Peyer's patch (tissue), 4 donors: ENCODE results near the gene IL3RA. TPM values are rescaled to one million over a fixed set of nuclear protein-coding genes. Genes with fewer than 3 reads are reported as not detected.
"Not testable (repeated sequence)": the region's sequence is repeated elsewhere in the genome, so short reads cannot be mapped to it uniquely, and the experiment has no call there.

Experiments used
- DNase-seq, 3 donors: peaks; one replicate each; pipeline ENCODE4 v3.0.0-alpha.2; 2017 to 2019
- H3K27ac ChIP-seq, 4 donors: fragments of 200-600 bp; sonication (generic); one replicate each; pipeline ENCODE4 v1.5.1; 2016 to 2019
- H3K27me3 ChIP-seq, 2 donors: fragments of 200-600 bp; sonication (generic); one replicate each; pipeline ENCODE4 v1.5.1; 2019
- H3K36me3 ChIP-seq, 3 donors: fragments of 200-600 bp; sonication (generic); one replicate each; pipeline ENCODE4 v1.5.1; 2016 to 2019
- H3K4me1 ChIP-seq, 4 donors: fragments of 200-600 bp; sonication (generic); one replicate each; pipeline ENCODE4 v1.5.1; 2016 to 2019
- H3K4me3 ChIP-seq, 4 donors: fragments of 200-600 bp; sonication (generic); 1 replicate in 3 of 4; 2 replicates in 1 of 4; pipeline ENCODE4 v1.5.1; 2016 to 2019; ENCODE audit warnings: mild to moderate bottlenecking in 1 of 4
- H3K9me3 ChIP-seq, 4 donors: fragments of 200-600 bp; sonication (generic); one replicate each; pipeline ENCODE4 v1.5.1; 2016 to 2019; ENCODE audit warnings: mild to moderate bottlenecking in 1 of 4
- CTCF ChIP-seq, 6 experiments: fragments of 450-650 bp in 4 of 6; fragments of 200-600 bp in 2 of 6; sonication (generic) in 1 of 6; IDR thresholded peaks; one replicate each; pipeline ENCODE4 v1.5.1; 2017 to 2019; ENCODE audit warnings: antibody characterized with exemption in 6 of 6, mild to moderate bottlenecking in 3 of 6, moderate library complexity in 1 of 6
- POLR2A ChIP-seq, 2 donors: fragments of 450-650 bp; IDR thresholded peaks; one replicate each; pipeline ENCODE4 v1.5.1; 2017; ENCODE audit warnings: antibody characterized with exemption in 2 of 2, mild to moderate bottlenecking in 2 of 2, moderate library complexity in 2 of 2
- total RNA-seq, 4 donors: library from RNA; depleted of rRNA; stranded (reverse); fragments of >200 nt; gene quantifications; one replicate each; pipeline ENCODE4 v1.1.0, GENCODE V29; 2016

Gene IL3RA
- total RNA-seq, 4 donors from 2014 or later: 0.88 to 2.4 (median 1.6) TPM

DNA sequence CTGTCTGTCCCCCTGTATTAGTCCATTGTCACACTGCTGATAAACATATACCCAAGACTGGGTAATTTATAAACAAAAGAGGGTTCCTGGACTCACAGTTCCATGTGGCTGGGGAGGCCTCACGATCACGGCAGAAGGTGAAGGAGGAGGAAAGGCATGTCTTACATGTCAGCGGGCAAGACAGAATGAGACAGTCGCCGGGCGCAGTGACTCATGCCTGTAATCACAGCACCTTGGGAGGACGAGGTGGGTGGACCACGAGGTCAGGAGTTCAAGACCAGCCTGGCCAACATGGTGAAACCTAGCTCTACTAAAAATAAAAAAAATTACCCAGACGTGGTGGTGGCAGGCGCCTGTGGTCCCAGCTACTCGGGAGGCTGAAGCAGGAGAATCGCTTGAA is 24.7 kb downstream of the IL3RA start:
- Histone ChIP-seq H3K27ac (no peak overlapping the region), H3K27me3 (no peaks in the 10 kb centered on the region), H3K4me1 (no peaks in the 10 kb centered on the region), H3K36me3 (peaks cover 0 to 20% (median 0%) of the 10 kb centered on the region in 3 donors), H3K9me3 (peaks cover 0 to 8% (median 4%) of the 10 kb centered on the region in 4 donors), H3K4me3 (no peak overlapping the region)
- peak in 1 of 3 donors; percentile 11 for DNase-seq
- TF ChIP-seq CTCF (IDR thresholded peaks at IDR 0.05): no peak
- no peak for TF ChIP-seq POLR2A (IDR thresholded peaks at IDR 0.05)

DNA sequence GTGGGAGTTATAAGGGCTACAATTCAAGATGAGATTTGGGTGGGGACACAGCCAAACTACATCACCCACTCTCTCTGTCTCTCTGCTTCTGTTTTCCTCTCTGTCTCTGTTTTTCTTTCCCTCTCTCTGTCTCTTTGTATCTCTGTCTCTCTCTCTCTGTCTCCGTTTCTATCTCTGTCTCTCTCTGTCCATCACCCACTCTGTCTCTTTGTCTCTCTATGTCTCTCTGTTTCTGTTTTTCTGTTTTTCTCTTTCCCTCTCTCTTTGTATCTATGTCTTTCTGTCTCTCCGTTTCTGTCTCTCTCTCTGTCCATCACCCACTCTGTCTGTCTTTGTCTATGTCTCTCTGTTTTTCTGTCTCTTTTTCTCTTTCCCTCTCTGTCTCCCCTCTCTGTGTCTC is 25.3 kb downstream of the IL3RA start:
- TF ChIP-seq CTCF (IDR thresholded peaks at IDR 0.05) (no peak), POLR2A (IDR thresholded peaks at IDR 0.05) (no peak)
- Histone ChIP-seq H3K27ac (no peak overlapping the region), H3K27me3 (no peaks in the 10 kb centered on the region), H3K4me1 (no peaks in the 10 kb centered on the region), H3K36me3 (peaks cover 0 to 20% (median 0%) of the 10 kb centered on the region in 3 donors), H3K4me3 (no peak overlapping the region), H3K9me3 (peaks cover 0 to 8% (median 4%) of the 10 kb centered on the region in 4 donors)
- no peak for DNase-seq

DNA sequence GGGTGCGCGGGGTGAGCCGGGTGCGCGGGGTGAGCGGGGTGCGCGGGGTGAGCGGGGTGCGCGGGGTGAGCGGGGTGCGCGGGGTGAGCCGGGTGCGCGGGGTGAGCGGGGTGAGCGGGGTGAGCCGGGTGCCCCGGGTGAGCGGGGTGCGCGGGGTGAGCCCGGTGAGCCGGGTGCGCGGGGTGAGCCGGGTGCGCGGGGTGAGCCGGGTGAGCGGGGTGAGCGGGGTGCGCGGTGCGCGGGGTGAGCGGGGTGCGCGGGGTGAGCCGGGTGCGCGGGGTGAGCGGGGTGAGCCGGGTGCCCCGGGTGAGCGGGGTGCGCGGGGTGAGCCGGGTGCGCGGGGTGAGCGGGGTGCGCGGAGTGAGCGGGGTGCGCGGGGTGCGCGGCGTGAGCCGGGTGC is 29.8 kb downstream of the IL3RA start:
- H3K27ac ChIP-seq, DNase-seq, H3K9me3 ChIP-seq, H3K4me3 ChIP-seq, H3K27me3 ChIP-seq, H3K4me1 ChIP-seq: not testable (repeated sequence)
- peaks cover 0 to 11% (median 0%) of the 10 kb centered on the region in 3 donors for H3K36me3 ChIP-seq

DNA sequence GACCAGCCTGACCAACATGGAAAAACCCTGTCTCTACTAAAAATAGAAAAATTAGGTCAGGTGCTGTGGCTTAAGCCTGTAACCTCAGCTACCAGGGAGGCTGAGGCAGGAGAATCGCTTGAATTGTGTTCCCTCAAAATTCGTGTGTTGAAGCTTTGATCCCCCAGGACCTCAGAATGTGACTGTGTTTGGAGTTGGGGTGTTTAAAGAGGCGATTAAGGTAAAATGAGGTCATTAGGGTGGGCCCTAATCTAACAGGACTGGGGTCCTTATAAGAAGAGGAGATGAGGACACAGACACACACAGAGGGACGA is 31.8 kb downstream of the IL3RA start:
- Histone ChIP-seq H3K4me3 (no peak overlapping the region), H3K27ac (no peak overlapping the region), H3K27me3 (no peaks in the 10 kb centered on the region), H3K9me3 (no peaks in the 10 kb centered on the region), H3K4me1 (no peaks in the 10 kb centered on the region), H3K36me3 (peaks cover 0 to 10% (median 0%) of the 10 kb centered on the region in 3 donors)
- DNase-seq: no peak
- TF ChIP-seq POLR2A (IDR thresholded peaks at IDR 0.05) (no peak), CTCF (IDR thresholded peaks at IDR 0.05) (no peak)

- DNase-seq: peak in 1 of 3 donors; percentile 45
- no peak overlapping the region for H3K4me3 ChIP-seq
These were observed 41.7 kb downstream of the IL3RA start for GRCh38 chrX:1378306-1378759.

GRCh38 chrX:1380672-1381233 is 44.2 kb downstream of the IL3RA start:
- peaks cover 0 to 19% (median 0%) of the 10 kb centered on the region in 3 donors for H3K36me3 ChIP-seq
- H3K4me3 ChIP-seq: no peak overlapping the region
- no peaks in the 10 kb centered on the region for H3K27me3 ChIP-seq
- DNase-seq: peak in 2 of 3 donors; percentile 13 to 48
- peaks cover 0 to 17% (median 0%) of the 10 kb centered on the region in 4 donors for H3K4me1 ChIP-seq
- no peaks in the 10 kb centered on the region for H3K9me3 ChIP-seq
- H3K27ac ChIP-seq: peak overlapping the region in 1 of 4 donors; percentile 56
- TF ChIP-seq POLR2A (IDR thresholded peaks at IDR 0.05): no peak
- no peak for TF ChIP-seq CTCF (IDR thresholded peaks at IDR 0.05)

More at GRCh38 chrX:1378306-1378759, 41.7 kb downstream of the IL3RA start:
- Histone ChIP-seq H3K27me3 (no peaks in the 10 kb centered on the region), H3K27ac (no peak overlapping the region), H3K36me3 (no peaks in the 10 kb centered on the region), H3K9me3 (no peaks in the 10 kb centered on the region), H3K4me1 (peaks cover 0 to 17% (median 0%) of the 10 kb centered on the region in 4 donors)
- TF ChIP-seq CTCF (IDR thresholded peaks at IDR 0.05) (no peak), POLR2A (IDR thresholded peaks at IDR 0.05) (no peak)
